ENCODE measurements around the gene HIP1.
"Not testable (repeated sequence)": the region's sequence is repeated elsewhere in the genome, so short reads cannot be mapped to it uniquely, and the experiment has no call there.

The HIP1 gene

GRCh38 chr7:75738604-75738974 is at the start of gene HIP1:
TSS of gene HIP1 (minus strand) at chr7:75738941. CDS start at chr7:75738920, 21 bp downstream.
- DNase-seq (ENCODE audit: low spot score): no peak
- Mint-ChIP-seq H3K27me3 (ENCODE audit: low read depth) (peaks cover 19% of the 10 kb centered on the region), H3K4me3 (peak within 1 kb of the TSS; percentile 94), H3K4me1 (ENCODE audit: low read depth) (peaks cover 12% of the 10 kb centered on the region), H3K36me3 (ENCODE audit: low read depth) (no peaks in the 10 kb centered on the region), H3K27ac (peak within 1 kb of the TSS; percentile 98), H3K9me3 (no peaks in the 10 kb centered on the region)

GRCh38 chr7:75788154-75788847 is 49.6 kb upstream of the HIP1 start:
- not testable (repeated sequence) for H3K4me3 Mint-ChIP-seq; H3K36me3 Mint-ChIP-seq (ENCODE audit: low read depth); H3K9me3 Mint-ChIP-seq; H3K27ac Mint-ChIP-seq; H3K4me1 Mint-ChIP-seq (ENCODE audit: low read depth); DNase-seq (ENCODE audit: low spot score); H3K27me3 Mint-ChIP-seq (ENCODE audit: low read depth)

GRCh38 chr7:75783058-75783457 is 44.3 kb upstream of the HIP1 start:
- not testable (repeated sequence) for H3K27ac Mint-ChIP-seq; H3K36me3 Mint-ChIP-seq (ENCODE audit: low read depth); H3K4me3 Mint-ChIP-seq; H3K4me1 Mint-ChIP-seq (ENCODE audit: low read depth); H3K9me3 Mint-ChIP-seq; DNase-seq (ENCODE audit: low spot score)
- H3K27me3 Mint-ChIP-seq (ENCODE audit: low read depth): peaks cover 28% of the 10 kb centered on the region

DNA sequence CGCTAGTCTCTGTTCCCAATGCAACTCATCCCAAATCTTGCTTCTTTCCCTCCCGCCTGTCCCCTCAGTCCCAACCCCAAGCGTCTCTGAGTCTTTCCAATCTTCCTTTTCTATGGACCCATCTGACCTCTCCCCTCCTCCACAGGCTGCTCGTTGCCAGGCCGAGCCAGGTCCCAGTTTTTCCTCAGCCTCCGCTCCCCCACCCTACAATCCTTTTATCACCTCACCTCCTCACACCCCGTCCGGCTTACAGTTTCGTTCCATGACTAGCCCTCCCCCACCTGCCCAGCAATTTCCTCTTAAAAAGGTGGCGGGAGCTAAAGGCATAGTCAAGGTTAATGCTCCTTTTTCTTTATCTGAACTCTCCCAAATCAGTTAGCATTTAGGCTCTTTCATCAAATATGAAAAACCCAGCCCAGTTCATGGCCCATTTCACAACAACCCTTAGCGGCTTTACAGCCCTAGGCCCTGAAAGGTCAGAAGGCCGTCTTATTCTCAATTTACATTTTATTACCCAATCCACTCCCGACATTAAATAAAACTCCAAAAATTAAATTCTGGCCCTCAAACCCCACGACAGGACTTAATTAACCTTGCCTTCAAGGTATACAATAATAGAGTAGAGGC is 42.0 kb upstream of the HIP1 start:
- H3K27me3 Mint-ChIP-seq (ENCODE audit: low read depth): peaks cover 28% of the 10 kb centered on the region
- H3K27ac Mint-ChIP-seq; H3K9me3 Mint-ChIP-seq; H3K36me3 Mint-ChIP-seq (ENCODE audit: low read depth); H3K4me3 Mint-ChIP-seq; DNase-seq (ENCODE audit: low spot score); H3K4me1 Mint-ChIP-seq (ENCODE audit: low read depth): not testable (repeated sequence)

DNA sequence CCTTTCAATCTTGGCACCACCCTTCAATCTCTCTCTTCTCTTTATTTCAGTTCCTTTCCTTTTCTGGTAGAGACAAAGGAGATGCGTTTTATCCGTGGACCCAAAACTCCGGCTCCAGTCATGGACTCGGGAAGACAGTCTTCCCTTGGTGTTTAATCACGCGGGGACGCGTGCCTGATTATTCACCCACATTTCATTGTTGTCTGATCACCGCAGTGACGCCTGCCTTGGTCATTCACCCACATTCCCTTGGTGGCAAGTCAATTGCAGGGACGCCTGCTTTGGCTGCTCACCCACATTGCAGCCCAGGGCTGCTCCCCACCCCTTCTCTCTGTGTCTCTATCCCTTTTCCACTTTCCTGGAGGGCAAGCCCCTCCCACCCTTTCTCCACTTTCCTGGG is 40.8 kb upstream of the HIP1 start:
- DNase-seq (ENCODE audit: low spot score); H3K4me3 Mint-ChIP-seq; H3K27ac Mint-ChIP-seq; H3K9me3 Mint-ChIP-seq; H3K36me3 Mint-ChIP-seq (ENCODE audit: low read depth): not testable (repeated sequence)
- H3K4me1 Mint-ChIP-seq (ENCODE audit: low read depth): peaks cover 11% of the 10 kb centered on the region
- peaks cover 28% of the 10 kb centered on the region for H3K27me3 Mint-ChIP-seq (ENCODE audit: low read depth)

DNA sequence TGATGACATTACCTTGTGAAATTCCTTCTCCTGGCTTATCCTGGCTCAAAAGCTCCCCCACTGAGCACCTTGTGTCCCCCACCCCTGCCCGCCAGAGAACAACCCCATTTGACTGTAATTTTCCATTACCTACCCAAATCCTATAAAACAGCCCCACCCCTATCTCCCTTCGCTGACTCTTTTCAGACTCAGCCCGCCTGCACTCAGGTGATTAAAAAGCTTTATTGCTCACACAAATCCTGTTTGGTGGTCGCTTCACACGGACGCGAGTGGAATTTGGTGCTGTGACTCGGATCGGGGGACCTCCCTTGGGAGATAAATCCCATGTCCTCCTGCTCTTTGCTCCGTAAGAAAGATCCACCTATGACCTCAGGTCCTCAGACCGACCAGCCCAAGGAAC is 40.3 kb upstream of the HIP1 start:
- DNase-seq (ENCODE audit: low spot score); H3K4me3 Mint-ChIP-seq; H3K9me3 Mint-ChIP-seq; H3K27ac Mint-ChIP-seq; H3K36me3 Mint-ChIP-seq (ENCODE audit: low read depth): not testable (repeated sequence)
- peaks cover 28% of the 10 kb centered on the region for H3K27me3 Mint-ChIP-seq (ENCODE audit: low read depth)
- H3K4me1 Mint-ChIP-seq (ENCODE audit: low read depth): peaks cover 11% of the 10 kb centered on the region

DNA sequence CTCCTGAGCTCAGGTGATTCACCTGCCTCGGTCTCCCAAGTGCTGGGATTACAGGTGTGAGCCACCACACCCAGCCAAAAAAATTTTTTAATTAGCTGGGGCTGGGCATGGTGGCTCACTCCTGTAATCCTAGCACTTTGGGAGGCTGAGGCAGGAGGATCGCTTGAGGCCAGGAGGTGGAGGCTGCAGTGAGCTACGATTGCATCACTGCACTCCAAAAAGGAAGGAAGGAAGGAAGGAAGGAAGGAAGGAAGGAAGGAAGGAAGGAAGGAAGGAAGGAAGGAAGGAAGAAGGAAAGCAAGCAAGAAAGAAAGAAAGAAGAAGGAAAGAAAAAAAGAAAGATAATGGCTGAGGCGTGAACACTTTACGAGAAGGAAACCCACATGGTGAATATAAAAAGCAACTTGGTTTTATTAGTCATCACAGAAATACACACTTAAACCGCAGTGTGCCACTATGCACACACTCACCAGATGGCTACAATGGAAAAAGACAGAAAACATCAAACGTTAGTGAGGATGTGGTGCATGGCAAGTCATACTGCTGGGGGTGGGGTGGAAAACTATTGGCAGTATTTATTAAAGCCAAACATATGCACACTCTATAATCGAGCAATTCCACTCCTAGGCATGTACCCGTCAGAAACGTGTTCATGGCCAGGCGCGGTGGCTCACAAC is 37.7 kb upstream of the HIP1 start:
- peak; percentile 73 for DNase-seq (ENCODE audit: low spot score)
- Mint-ChIP-seq H3K9me3 (no peaks in the 10 kb centered on the region), H3K4me3 (no peak overlapping the region), H3K27me3 (ENCODE audit: low read depth) (peaks cover 13% of the 10 kb centered on the region), H3K4me1 (ENCODE audit: low read depth) (peaks cover 17% of the 10 kb centered on the region), H3K27ac (peak overlapping the region; percentile 75), H3K36me3 (ENCODE audit: low read depth) (peaks cover 2% of the 10 kb centered on the region)

DNA sequence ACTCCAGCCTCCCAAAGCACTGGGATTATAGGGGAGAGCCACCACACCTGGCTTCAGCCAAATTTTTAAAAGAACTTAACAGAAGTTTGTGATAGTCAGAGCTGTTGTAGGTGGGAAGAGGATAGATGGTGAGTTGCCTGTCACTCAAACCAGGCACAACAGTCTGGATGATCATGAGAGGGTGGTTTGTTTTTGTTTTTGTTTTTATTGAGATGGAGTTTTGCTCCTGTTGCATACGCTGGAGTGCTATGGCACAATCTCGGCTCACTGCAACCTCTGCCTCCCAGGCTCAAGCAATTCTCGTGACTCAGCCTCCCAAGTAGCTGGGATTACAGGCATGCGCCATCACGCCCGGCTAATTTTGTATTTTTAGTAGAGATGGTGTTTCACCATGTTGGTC is 35.2 kb upstream of the HIP1 start:
- DNase-seq (ENCODE audit: low spot score); H3K27ac Mint-ChIP-seq; H3K36me3 Mint-ChIP-seq (ENCODE audit: low read depth); H3K9me3 Mint-ChIP-seq; H3K4me3 Mint-ChIP-seq; H3K27me3 Mint-ChIP-seq (ENCODE audit: low read depth): not testable (repeated sequence)
- peaks cover 17% of the 10 kb centered on the region for H3K4me1 Mint-ChIP-seq (ENCODE audit: low read depth)

GRCh38 chr7:75772081-75773077 is 33.6 kb upstream of the HIP1 start, which contains the start of gene CCL26:
TSS of gene CCL26 (minus strand) at chr7:75772211. CDS start at chr7:75772176, 35 bp downstream.
- Mint-ChIP-seq H3K4me3 (no peak within 1 kb of the TSS), H3K36me3 (ENCODE audit: low read depth) (peaks cover 2% of the 10 kb centered on the region), H3K9me3 (no peaks in the 10 kb centered on the region), H3K27me3 (ENCODE audit: low read depth) (no peaks in the 10 kb centered on the region), H3K27ac (no peak within 1 kb of the TSS), H3K4me1 (ENCODE audit: low read depth) (peaks cover 17% of the 10 kb centered on the region)
- no peak for DNase-seq (ENCODE audit: low spot score)

- no peaks in the 10 kb centered on the region for H3K9me3 Mint-ChIP-seq
- peaks cover 11% of the 10 kb centered on the region for H3K4me1 Mint-ChIP-seq (ENCODE audit: low read depth)
- no peak overlapping the region for H3K27ac Mint-ChIP-seq
- H3K4me3 Mint-ChIP-seq: no peak overlapping the region
- H3K36me3 Mint-ChIP-seq (ENCODE audit: low read depth): no peaks in the 10 kb centered on the region
- H3K27me3 Mint-ChIP-seq (ENCODE audit: low read depth): no peaks in the 10 kb centered on the region
- no peak for DNase-seq (ENCODE audit: low spot score)
Observed at GRCh38 chr7:75771224-75771623, 32.5 kb upstream of the HIP1 start.

GRCh38 chr7:75762350-75762917 is 23.7 kb upstream of the HIP1 start:
- no peak for DNase-seq (ENCODE audit: low spot score)
- H3K36me3 Mint-ChIP-seq (ENCODE audit: low read depth): no peaks in the 10 kb centered on the region
- no peaks in the 10 kb centered on the region for H3K27me3 Mint-ChIP-seq (ENCODE audit: low read depth)
- no peak overlapping the region for H3K27ac Mint-ChIP-seq
- H3K4me3 Mint-ChIP-seq: no peak overlapping the region
- no peaks in the 10 kb centered on the region for H3K9me3 Mint-ChIP-seq
- peaks cover 3% of the 10 kb centered on the region for H3K4me1 Mint-ChIP-seq (ENCODE audit: low read depth)

DNA sequence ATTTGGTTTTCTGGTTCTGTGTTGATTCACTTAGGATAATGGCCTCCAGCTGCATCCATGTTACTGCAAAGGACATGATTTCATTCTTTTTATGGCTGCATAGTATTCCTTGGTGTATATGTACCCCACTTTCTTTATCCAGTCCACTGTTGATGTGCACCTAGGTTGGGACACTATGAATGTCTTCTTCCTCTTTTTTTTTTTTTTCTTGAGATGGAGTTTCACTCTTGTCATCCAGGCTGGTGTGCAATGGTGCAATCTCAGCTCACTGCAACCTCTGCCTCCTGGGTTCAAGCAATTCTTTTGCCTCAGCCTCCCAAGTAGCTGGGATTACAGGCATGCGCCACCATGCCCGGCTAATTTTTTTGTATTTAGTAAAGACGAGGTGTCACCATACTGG is 23.1 kb upstream of the HIP1 start:
- H3K27ac Mint-ChIP-seq, H3K4me3 Mint-ChIP-seq: not testable (repeated sequence)

DNA sequence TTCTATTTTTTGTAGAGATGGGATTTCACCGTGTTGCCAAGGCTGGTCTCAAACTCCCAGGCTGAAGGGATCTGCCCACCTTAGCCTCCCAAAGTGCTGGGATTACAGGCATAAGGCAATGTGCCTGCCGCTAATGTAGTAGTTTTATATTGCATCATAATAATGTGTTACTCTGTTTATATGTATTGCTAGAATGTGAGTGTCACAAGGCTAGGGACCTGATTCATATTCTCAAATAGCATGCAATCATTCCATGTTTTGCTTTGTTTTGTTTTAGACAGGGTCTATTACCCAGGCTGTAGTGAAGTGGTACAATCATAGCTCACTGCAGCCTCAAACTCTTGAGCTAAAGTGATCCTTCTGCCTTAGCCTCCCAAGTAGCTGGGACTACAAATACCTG is 19.8 kb upstream of the HIP1 start:
- Mint-ChIP-seq H3K36me3 (ENCODE audit: low read depth) (no peaks in the 10 kb centered on the region), H3K4me3 (no peak overlapping the region), H3K27ac (no peak overlapping the region), H3K27me3 (ENCODE audit: low read depth) (no peaks in the 10 kb centered on the region), H3K4me1 (ENCODE audit: low read depth) (peaks cover 3% of the 10 kb centered on the region), H3K9me3 (no peaks in the 10 kb centered on the region)
- no peak for DNase-seq (ENCODE audit: low spot score)

More for the DNA sequence above, 23.1 kb upstream of the HIP1 start:
- DNase-seq (ENCODE audit: low spot score); H3K9me3 Mint-ChIP-seq; H3K27me3 Mint-ChIP-seq (ENCODE audit: low read depth); H3K4me1 Mint-ChIP-seq (ENCODE audit: low read depth); H3K36me3 Mint-ChIP-seq (ENCODE audit: low read depth): not testable (repeated sequence)

Data from T-helper 2 cell treated with Interferon-gamma antibody and Interleukin-4, amounts not matched to agents 5 μg/mL and 100 μg/mL, for 36 hours (primary cell).